Endodermal cell (in vitro differentiated cells): ENCODE data around the gene RSPH3. TPM values are rescaled to one million over a fixed set of nuclear protein-coding genes. Genes with fewer than 3 reads are reported as not detected.

Experiments used
- DNase-seq: peaks from one replicate; pipeline ENCODE4 v3.0.0-alpha.2; 2017
- H3K27ac ChIP-seq: 2 replicates; pipeline ENCODE4 v1.5.1; 2013; ENCODE audit warnings: mild to moderate bottlenecking, low read depth, low read length, moderate library complexity
- H3K27me3 ChIP-seq: 2 replicates; pipeline ENCODE4 v1.6.1; 2013; ENCODE audit warnings: mild to moderate bottlenecking, low read length, moderate library complexity; ENCODE audit not compliant: insufficient read depth, control insufficient read depth, poor library complexity, severe bottlenecking
- H3K36me3 ChIP-seq: 2 replicates; pipeline ENCODE4 v1.7.0; 2013; ENCODE audit warnings: mild to moderate bottlenecking, low read length, moderate library complexity; ENCODE audit not compliant: control insufficient read depth, insufficient read depth
- H3K4me1 ChIP-seq: one replicate; pipeline ENCODE4 v1.7.0; 2013; ENCODE audit warnings: low read length; ENCODE audit not compliant: control insufficient read depth, insufficient read depth
- H3K4me3 ChIP-seq: 2 replicates; pipeline ENCODE4 v1.5.1; 2013; ENCODE audit warnings: mild to moderate bottlenecking, low read length, moderate library complexity
- H3K9ac ChIP-seq: 2 replicates; pipeline ENCODE4 v1.6.1; 2013; ENCODE audit warnings: mild to moderate bottlenecking, low read length, moderate library complexity; ENCODE audit not compliant: poor library complexity, severe bottlenecking; ENCODE audit errors: extremely low read depth
- H3K9me3 ChIP-seq: 2 replicates; pipeline ENCODE4 v1.6.1; 2013; ENCODE audit warnings: mild to moderate bottlenecking, low read length, moderate library complexity; ENCODE audit not compliant: control insufficient read depth
- H3K27ac Mint-ChIP-seq: 2 replicates; pipeline ENCODE4 v1.8.0; 2020; ENCODE audit warnings: mixed read lengths
- H3K27me3 Mint-ChIP-seq: 2 replicates; pipeline ENCODE4 v1.8.0; 2021; ENCODE audit warnings: mild to moderate bottlenecking, mixed read lengths; ENCODE audit not compliant: insufficient read depth
- H3K36me3 Mint-ChIP-seq: 2 replicates; pipeline ENCODE4 v1.8.0; 2020; ENCODE audit warnings: low read depth, mixed read lengths
- H3K4me1 Mint-ChIP-seq: 2 replicates; pipeline ENCODE4 v1.8.0; 2020; ENCODE audit warnings: mixed read lengths
- H3K4me3 Mint-ChIP-seq: 2 replicates; pipeline ENCODE4 v1.8.0; 2020; ENCODE audit warnings: mild to moderate bottlenecking, moderate library complexity, mixed read lengths
- H3K9me3 Mint-ChIP-seq: 2 replicates; pipeline ENCODE4 v1.8.0; 2020; ENCODE audit warnings: mild to moderate bottlenecking, mixed read lengths
- WGBS, 2 experiments: methylation state at CpG; one replicate each; pipeline versions ENCODE4 v1.1.5 to v1.1.7; 2013; ENCODE audit warnings: missing lambda C conversion rate in 2 of 2, mixed read lengths in 1 of 2; ENCODE audit not compliant: insufficient coverage in 1 of 2, insufficient read length in 1 of 2; 5-methylcytosine and 5-hydroxymethylcytosine counted together
- total RNA-seq, 2 donors: library from RNA; stranded (reverse); fragmentation: NEBNext Ultra II Directional in 1 of 2; extraction: Animal tissue kit (Norgen Biotek cat#: 25700) in 1 of 2; gene quantifications; 2 replicates in 1 of 2; 3 replicates in 1 of 2; pipeline ENCODE4 v1.2.1, GENCODE V29; 2021
- TF ChIP-seq, protein P1 (sequence below): fragments of 200-600 bp; sonication (generic); conservative IDR thresholded peaks from 2 replicates; pipeline ENCODE4 v1.5.0; 2021; ENCODE audit warnings: antibody characterized with exemption, mild to moderate bottlenecking

Gene RSPH3
- total RNA-seq, 2 donors from 2014 or later, result 7.4 to 10.3 TPM

DNA sequence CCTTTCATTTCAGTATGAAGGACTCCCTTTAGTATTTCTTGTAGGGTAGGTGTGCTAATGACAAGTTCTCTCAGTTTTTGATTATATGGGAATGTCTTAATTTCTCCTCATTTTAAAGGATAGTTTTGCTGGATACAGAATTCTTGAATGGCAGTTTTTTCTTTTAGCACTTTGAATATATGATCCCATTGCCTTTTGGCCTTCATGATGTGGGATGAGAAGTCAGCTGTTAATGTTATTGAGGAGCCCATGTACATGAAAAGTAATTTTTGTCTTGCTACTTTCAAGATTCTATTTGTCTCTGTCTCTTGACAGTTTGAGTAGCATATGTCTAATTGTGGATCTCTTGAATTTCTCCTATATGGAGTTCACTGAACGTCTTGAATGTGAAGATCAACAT is 30.9 kb downstream of the RSPH3 start:
- Histone ChIP-seq H3K27me3 (no peaks in the 10 kb centered on the region), H3K4me3 (no peak overlapping the region), H3K9ac (no peak overlapping the region), H3K36me3 (no peaks in the 10 kb centered on the region), H3K9me3 (peaks cover 46% of the 10 kb centered on the region), H3K27ac (no peak overlapping the region), H3K4me1 (peaks cover 2% of the 10 kb centered on the region)
- TF ChIP-seq, protein P1, sequence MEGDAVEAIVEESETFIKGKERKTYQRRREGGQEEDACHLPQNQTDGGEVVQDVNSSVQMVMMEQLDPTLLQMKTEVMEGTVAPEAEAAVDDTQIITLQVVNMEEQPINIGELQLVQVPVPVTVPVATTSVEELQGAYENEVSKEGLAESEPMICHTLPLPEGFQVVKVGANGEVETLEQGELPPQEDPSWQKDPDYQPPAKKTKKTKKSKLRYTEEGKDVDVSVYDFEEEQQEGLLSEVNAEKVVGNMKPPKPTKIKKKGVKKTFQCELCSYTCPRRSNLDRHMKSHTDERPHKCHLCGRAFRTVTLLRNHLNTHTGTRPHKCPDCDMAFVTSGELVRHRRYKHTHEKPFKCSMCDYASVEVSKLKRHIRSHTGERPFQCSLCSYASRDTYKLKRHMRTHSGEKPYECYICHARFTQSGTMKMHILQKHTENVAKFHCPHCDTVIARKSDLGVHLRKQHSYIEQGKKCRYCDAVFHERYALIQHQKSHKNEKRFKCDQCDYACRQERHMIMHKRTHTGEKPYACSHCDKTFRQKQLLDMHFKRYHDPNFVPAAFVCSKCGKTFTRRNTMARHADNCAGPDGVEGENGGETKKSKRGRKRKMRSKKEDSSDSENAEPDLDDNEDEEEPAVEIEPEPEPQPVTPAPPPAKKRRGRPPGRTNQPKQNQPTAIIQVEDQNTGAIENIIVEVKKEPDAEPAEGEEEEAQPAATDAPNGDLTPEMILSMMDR, result no peak
- Mint-ChIP-seq H3K36me3 (peaks cover 14% of the 10 kb centered on the region), H3K9me3 (peaks cover 41% of the 10 kb centered on the region), H3K4me1 (peaks cover 3% of the 10 kb centered on the region), H3K27ac (no peak overlapping the region), H3K27me3 (no peaks in the 10 kb centered on the region), H3K4me3 (no peak overlapping the region)
- no peak for DNase-seq
- 71 to 96% methylated on average over 1 of the region's 1 CpG for WGBS, 2 experiments

DNA sequence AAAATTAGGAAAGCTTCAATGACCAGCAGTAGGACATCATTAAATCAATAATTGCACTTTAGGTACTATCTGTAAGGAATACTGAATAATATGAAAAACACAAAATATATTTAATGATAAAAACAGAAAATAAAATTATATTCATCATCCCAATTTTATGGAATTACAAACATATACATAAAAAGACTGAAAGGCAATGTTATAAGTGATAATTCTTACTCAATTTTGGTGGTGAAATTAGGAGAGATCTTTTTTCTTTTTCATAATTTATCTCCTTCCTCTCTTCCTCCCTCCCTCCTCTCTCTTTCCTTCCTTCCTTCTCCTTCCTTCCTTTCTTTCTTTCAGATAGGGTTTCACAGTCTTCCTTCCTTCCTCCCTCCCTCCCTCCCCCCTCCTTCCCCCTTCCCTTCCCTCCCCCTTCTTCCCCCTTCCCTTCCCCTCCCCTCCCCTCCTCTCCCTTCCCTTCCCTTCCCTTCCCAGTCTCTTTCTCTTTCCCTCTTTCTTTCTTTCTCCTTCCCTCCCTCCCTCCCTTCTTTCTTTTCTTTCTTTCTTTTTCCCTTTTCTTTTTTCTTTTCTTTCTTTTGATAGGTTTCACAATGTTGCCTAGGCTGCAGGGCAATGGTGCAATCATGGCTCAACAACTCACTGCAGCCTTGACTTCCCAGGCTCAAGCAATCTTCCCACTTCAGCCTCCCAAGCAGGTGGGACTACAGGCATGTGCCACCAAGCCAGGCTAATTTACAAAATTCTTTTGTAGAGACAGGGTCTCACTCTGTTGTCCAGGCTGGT is 36.8 kb downstream of the RSPH3 start:
- Mint-ChIP-seq H3K36me3 (no peaks in the 10 kb centered on the region), H3K9me3 (peaks cover 18% of the 10 kb centered on the region), H3K27ac (no peak overlapping the region), H3K4me1 (no peaks in the 10 kb centered on the region), H3K4me3 (no peak overlapping the region), H3K27me3 (no peaks in the 10 kb centered on the region)
- H3K4me1 ChIP-seq, result no peaks in the 10 kb centered on the region
- no peak for DNase-seq
- H3K4me3 ChIP-seq, result no peak overlapping the region
- H3K9ac ChIP-seq, result no peak overlapping the region
- no peaks in the 10 kb centered on the region for H3K36me3 ChIP-seq
- no peaks in the 10 kb centered on the region for H3K27me3 ChIP-seq
- H3K9me3 ChIP-seq, result peaks cover 22% of the 10 kb centered on the region
- no peak overlapping the region for H3K27ac ChIP-seq
- TF ChIP-seq, protein P1, result no peak

DNA sequence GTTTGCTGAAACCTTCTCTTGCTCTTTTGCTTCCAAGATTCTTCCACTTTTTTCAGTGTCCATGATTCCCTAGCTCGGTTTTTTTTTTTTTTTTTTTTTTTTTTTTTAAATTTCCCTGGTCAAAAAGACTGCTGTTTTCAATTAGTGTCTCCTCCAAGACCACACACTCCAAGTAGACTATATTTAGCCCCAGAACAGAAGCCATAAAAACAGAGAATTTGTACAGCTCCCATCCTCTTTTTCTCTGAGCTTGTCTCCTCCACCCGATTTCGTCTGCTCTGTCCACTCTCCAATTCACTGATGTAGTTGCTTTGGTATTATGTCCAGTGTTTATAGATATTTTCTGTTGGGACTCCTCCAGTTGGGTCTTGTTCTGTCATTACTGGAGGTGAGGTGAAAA is 37.6 kb downstream of the RSPH3 start:
- H3K36me3 ChIP-seq, result no peaks in the 10 kb centered on the region
- H3K9me3 Mint-ChIP-seq, result peaks cover 10% of the 10 kb centered on the region
- H3K4me1 ChIP-seq, result no peaks in the 10 kb centered on the region
- no peak overlapping the region for H3K27ac ChIP-seq
- H3K27me3 ChIP-seq, result no peaks in the 10 kb centered on the region
- H3K27me3 Mint-ChIP-seq, result no peaks in the 10 kb centered on the region
- no peak for DNase-seq
- 92% methylated on average over 3 of the region's 3 CpGs; no CpG with 5 or more reads in 1 of the 2 experiments for WGBS, 2 experiments
- TF ChIP-seq, protein P1, result no peak
- H3K9me3 ChIP-seq, result peaks cover 14% of the 10 kb centered on the region
- H3K36me3 Mint-ChIP-seq, result no peaks in the 10 kb centered on the region
- no peak overlapping the region for H3K4me3 Mint-ChIP-seq
- H3K4me1 Mint-ChIP-seq, result no peaks in the 10 kb centered on the region
- H3K4me3 ChIP-seq, result no peak overlapping the region
- H3K27ac Mint-ChIP-seq, result no peak overlapping the region
- H3K9ac ChIP-seq, result no peak overlapping the region
